HEK293 (cell line): ENCODE data around the gene SP4.

ENCODE experiments used
- CTCF ChIA-PET: fragments of 350-600 bp; formaldehyde crosslinking; extraction: SDS; loops from one replicate; lab custom pipeline; 2021; ENCODE audit warnings: antibody characterized with exemption; lab: Yijun Ruan, JAX
- POLR2A ChIA-PET: fragments of 300-600 bp; formaldehyde crosslinking; extraction: SDS; loops from one replicate; lab custom pipeline; 2020; ENCODE audit warnings: antibody characterized with exemption, inconsistent platforms; lab: Yijun Ruan, JAX
- H3K27ac ChIP-seq: fragments of 200-500 bp; sonication (Bioruptor generic); 2 replicates; pipeline ENCODE4 v1.5.1; 2014; ENCODE audit warnings: low read depth, low read length, control low read depth, inconsistent platforms; ENCODE audit errors: extremely low read depth
- H3K36me3 ChIP-seq, 2 experiments: fragments of 200-500 bp in 1 of 2; sonication (Bioruptor generic) in 1 of 2; 1 replicate in 1 of 2; 2 replicates in 1 of 2; pipeline ENCODE4 v1.5.1; 2014 to 2017; ENCODE audit warnings: inconsistent platforms in 2 of 2, low read length in 2 of 2; ENCODE audit not compliant: control insufficient read depth in 2 of 2, insufficient read depth in 1 of 2
- H3K4me1 ChIP-seq: fragments of 200-500 bp; sonication (Bioruptor generic); 2 replicates; pipeline ENCODE4 v1.5.1; 2014; ENCODE audit warnings: mild to moderate bottlenecking, low read length, inconsistent platforms; ENCODE audit not compliant: control insufficient read depth, insufficient read depth
- H3K4me3 ChIP-seq: 2 replicates; pipeline ENCODE4 v1.5.1; 2011; ENCODE audit warnings: low read depth, mild to moderate bottlenecking, control low read depth, low read length, moderate library complexity
- H3K9me3 ChIP-seq: fragments of 200-500 bp; sonication (Bioruptor generic); 2 replicates; pipeline ENCODE4 v1.5.1; 2014; ENCODE audit warnings: low read depth, low read length, inconsistent platforms; ENCODE audit not compliant: control insufficient read depth, insufficient read depth
- CTCF ChIP-seq: fragments of 450-650 bp; formaldehyde crosslinking; IDR thresholded peaks from 2 replicates; pipeline ENCODE4 v1.5.1; 2016; ENCODE audit warnings: missing biosample characterization, missing genetic modification characterization
- GLIS2 ChIP-seq: fragments of 450-650 bp; formaldehyde crosslinking; IDR thresholded peaks from 2 replicates; pipeline ENCODE4 v1.5.1; 2016; ENCODE audit warnings: missing biosample characterization, missing genetic modification characterization
- REST ChIP-seq: fragments of 450-650 bp; formaldehyde crosslinking; IDR thresholded peaks from 2 replicates; pipeline ENCODE4 v1.5.1; 2016; ENCODE audit warnings: missing biosample characterization, missing genetic modification characterization
- SCRT1 ChIP-seq: fragments of 450-650 bp; formaldehyde crosslinking; IDR thresholded peaks from 2 replicates; pipeline ENCODE4 v1.5.1; 2016; ENCODE audit warnings: missing biosample characterization, missing genetic modification characterization, borderline replicate concordance
- SCRT2 ChIP-seq: fragments of 450-650 bp; formaldehyde crosslinking; IDR thresholded peaks from 2 replicates; pipeline ENCODE4 v1.5.1; 2016; ENCODE audit warnings: missing biosample characterization, missing genetic modification characterization
- ZEB2 ChIP-seq: fragments of 450-650 bp; formaldehyde crosslinking; IDR thresholded peaks from 2 replicates; pipeline ENCODE4 v1.5.1; 2016; ENCODE audit warnings: missing biosample characterization, missing genetic modification characterization
- ZNF140 ChIP-seq: fragments of 450-650 bp; formaldehyde crosslinking; IDR thresholded peaks from 2 replicates; pipeline ENCODE4 v1.5.1; 2016; ENCODE audit warnings: missing biosample characterization, missing genetic modification characterization
- ZNF157 ChIP-seq: fragments of 450-650 bp; formaldehyde crosslinking; IDR thresholded peaks from 2 replicates; pipeline ENCODE4 v1.5.1; 2016; ENCODE audit warnings: missing biosample characterization, missing genetic modification characterization
- ZNF19 ChIP-seq: fragments of 450-650 bp; formaldehyde crosslinking; IDR thresholded peaks from 2 replicates; pipeline ENCODE4; 2016; ENCODE audit warnings: missing biosample characterization, missing genetic modification characterization, low read depth
- ZNF202 ChIP-seq: fragments of 450-650 bp; formaldehyde crosslinking; IDR thresholded peaks from 2 replicates; pipeline ENCODE4 v1.5.1; 2016; ENCODE audit warnings: missing biosample characterization, missing genetic modification characterization, borderline replicate concordance
- ZNF239 ChIP-seq: fragments of 450-650 bp; formaldehyde crosslinking; IDR thresholded peaks from 2 replicates; pipeline ENCODE4 v1.5.1; 2016; ENCODE audit warnings: missing biosample characterization, missing genetic modification characterization
- ZNF398 ChIP-seq: fragments of 450-650 bp; formaldehyde crosslinking; IDR thresholded peaks from 2 replicates; pipeline ENCODE4 v1.5.1; 2017; ENCODE audit warnings: missing biosample characterization, missing genetic modification characterization
- ZNF501 ChIP-seq: fragments of 450-650 bp; formaldehyde crosslinking; IDR thresholded peaks from 2 replicates; pipeline ENCODE4 v1.5.1; 2016; ENCODE audit warnings: missing biosample characterization, missing genetic modification characterization
- ZNF513 ChIP-seq: fragments of 450-650 bp; IDR thresholded peaks from 2 replicates; pipeline ENCODE4 v1.5.1; 2018; ENCODE audit warnings: missing biosample characterization, missing genetic modification characterization
- ZNF529 ChIP-seq: fragments of 450-650 bp; formaldehyde crosslinking; IDR thresholded peaks from 2 replicates; pipeline ENCODE4 v1.5.1; 2017; ENCODE audit warnings: missing genetic modification characterization, missing biosample characterization; ENCODE audit not compliant: insufficient replicate concordance
- ZNF600 ChIP-seq: fragments of 450-650 bp; formaldehyde crosslinking; IDR thresholded peaks from 2 replicates; pipeline ENCODE4 v1.5.1; 2016; ENCODE audit warnings: missing biosample characterization, missing genetic modification characterization
- ZNF660 ChIP-seq: fragments of 450-650 bp; IDR thresholded peaks from 2 replicates; pipeline ENCODE4 v1.5.1; 2018; ENCODE audit warnings: missing biosample characterization, mild to moderate bottlenecking, missing genetic modification characterization
- ZNF768 ChIP-seq: fragments of 450-650 bp; formaldehyde crosslinking; IDR thresholded peaks from 2 replicates; pipeline ENCODE4 v1.5.1; 2018; ENCODE audit warnings: missing biosample characterization, mild to moderate bottlenecking, missing genetic modification characterization
- TF ChIP-seq, protein P1 (sequence below): fragments of 450-650 bp; formaldehyde crosslinking; IDR thresholded peaks from 2 replicates; pipeline ENCODE4 v1.5.1; 2017; ENCODE audit warnings: missing biosample characterization, mild to moderate bottlenecking, missing genetic modification characterization, moderate library complexity
- TF ChIP-seq, protein P2 (sequence below): sonication (generic); formaldehyde crosslinking; IDR thresholded peaks from 2 replicates; pipeline ENCODE4 v1.8.1; 2022; ENCODE audit warnings: mild to moderate bottlenecking, moderate library complexity, missing genetic modification reagents

The SP4 gene

GRCh38 chr7:21547501-21547900 lies 119.6 kb downstream of the SP4 start:
- Histone ChIP-seq H3K27ac (no peak overlapping the region), H3K36me3 (no peaks in the 10 kb centered on the region), H3K9me3 (no peaks in the 10 kb centered on the region), H3K4me1 (peaks cover 8% of the 10 kb centered on the region), H3K4me3 (no peak overlapping the region)
- ChIA-PET CTCF (interaction anchor here (0.7 kb wide), 1 partner anchor 692 kb away, joined by 3 read pairs; no protein-coding TSS in a partner anchor), POLR2A (no interaction called here)
- TF ChIP-seq ZNF19 (tag by site-specific recombination) (no peak), REST (no peak), CTCF (tag by site-specific recombination) (no peak), ZNF660 (tag by site-specific recombination) (no peak), ZNF140 (no peak), ZNF398 (tag by site-specific recombination) (no peak), ZNF600 (no peak), ZNF529 (tag by site-specific recombination) (no peak), ZNF768 (tag by site-specific recombination) (no peak), SCRT2 (tag by site-specific recombination) (no peak), ZNF239 (tag by site-specific recombination) (no peak), ZNF501 (tag by site-specific recombination) (no peak)

DNA sequence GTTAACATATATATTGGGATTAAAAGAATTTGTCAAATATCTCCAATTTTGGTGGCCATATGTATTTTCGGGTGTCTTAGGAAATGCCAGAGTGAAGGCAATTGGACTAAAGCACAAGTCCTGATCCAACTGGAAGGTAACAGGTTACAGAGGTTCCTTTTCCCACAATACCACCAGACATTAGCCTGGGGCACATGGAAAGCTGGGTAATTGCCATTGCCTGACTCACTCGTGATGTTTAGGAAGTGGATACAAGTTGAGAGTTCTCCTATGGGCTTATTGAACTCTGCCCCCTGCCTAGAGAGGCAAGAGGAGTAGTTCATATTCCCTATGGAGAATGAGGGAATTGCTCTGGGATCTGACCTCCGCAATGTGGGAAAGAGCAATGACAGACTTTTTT lies 120.6 kb downstream of the SP4 start:
- ChIA-PET POLR2A (no interaction called here), CTCF (no interaction called here)
- TF ChIP-seq SCRT1 (tag by site-specific recombination) (no peak), ZNF140 (no peak), ZNF660 (tag by site-specific recombination) (no peak), ZNF202 (tag by site-specific recombination) (no peak), ZEB2 (tag by site-specific recombination) (no peak), ZNF513 (tag by site-specific recombination) (no peak), ZNF157 (no peak), GLIS2 (tag by site-specific recombination) (no peak)
- TF ChIP-seq, protein P1, sequence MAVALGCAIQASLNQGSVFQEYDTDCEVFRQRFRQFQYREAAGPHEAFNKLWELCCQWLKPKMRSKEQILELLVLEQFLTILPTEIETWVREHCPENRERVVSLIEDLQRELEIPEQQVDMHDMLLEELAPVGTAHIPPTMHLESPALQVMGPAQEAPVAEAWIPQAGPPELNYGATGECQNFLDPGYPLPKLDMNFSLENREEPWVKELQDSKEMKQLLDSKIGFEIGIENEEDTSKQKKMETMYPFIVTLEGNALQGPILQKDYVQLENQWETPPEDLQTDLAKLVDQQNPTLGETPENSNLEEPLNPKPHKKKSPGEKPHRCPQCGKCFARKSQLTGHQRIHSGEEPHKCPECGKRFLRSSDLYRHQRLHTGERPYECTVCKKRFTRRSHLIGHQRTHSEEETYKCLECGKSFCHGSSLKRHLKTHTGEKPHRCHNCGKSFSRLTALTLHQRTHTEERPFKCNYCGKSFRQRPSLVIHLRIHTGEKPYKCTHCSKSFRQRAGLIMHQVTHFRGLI (tag by site-specific recombination): no peak
- TF ChIP-seq, protein P2, sequence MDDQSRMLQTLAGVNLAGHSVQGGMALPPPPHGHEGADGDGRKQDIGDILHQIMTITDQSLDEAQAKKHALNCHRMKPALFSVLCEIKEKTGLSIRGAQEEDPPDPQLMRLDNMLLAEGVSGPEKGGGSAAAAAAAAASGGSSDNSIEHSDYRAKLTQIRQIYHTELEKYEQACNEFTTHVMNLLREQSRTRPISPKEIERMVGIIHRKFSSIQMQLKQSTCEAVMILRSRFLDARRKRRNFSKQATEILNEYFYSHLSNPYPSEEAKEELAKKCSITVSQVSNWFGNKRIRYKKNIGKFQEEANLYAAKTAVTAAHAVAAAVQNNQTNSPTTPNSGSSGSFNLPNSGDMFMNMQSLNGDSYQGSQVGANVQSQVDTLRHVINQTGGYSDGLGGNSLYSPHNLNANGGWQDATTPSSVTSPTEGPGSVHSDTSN (CRISPR knock-in tag): no peak
- Histone ChIP-seq H3K4me3 (no peak overlapping the region), H3K36me3 (no peaks in the 10 kb centered on the region), H3K27ac (no peak overlapping the region), H3K4me1 (peaks cover 8% of the 10 kb centered on the region), H3K9me3 (no peaks in the 10 kb centered on the region)
